HL-60/S4 treated with phorbol 12-myristate 13-acetate at 8.2 ng/mL for 4 days and 3 days (cell line): ENCODE results near the gene RNF167.

Experiments
- in situ Hi-C: fragments of 300-500 bp; cut with MboI; formaldehyde crosslinking; loops from 2 replicates; pipeline ENCODE4 v1.15.0; 2022; ENCODE audit warnings: low sequenced_read_pairs

RNF167 gene

GRCh38 chr17:4939796-4940554 lies at the start of gene RNF167, which contains the start of gene SLC25A11:
TSS of gene RNF167 (plus strand) at chr17:4940268. CDS start at chr17:4940910, 642 bp downstream.
TSS of gene SLC25A11 (minus strand) at chr17:4940046. CDS start at chr17:4939910, 136 bp downstream.
- in situ Hi-C loops, result no loop called here

- in situ Hi-C loops, result loop anchor here (25.0 kb wide), 1 partner anchor 329 kb away; the partner anchor contains the start of genes GGT6 and MYBBP1A
These were observed 48.4 kb upstream of the RNF167 start for GRCh38 chr17:4891411-4892410.

- in situ Hi-C loops, result loop anchor here (25.0 kb wide), 1 partner anchor 330 kb away; the partner anchor contains the start of genes GGT6 and MYBBP1A
These were observed 47.4 kb upstream of the RNF167 start for GRCh38 chr17:4892499-4893221.

- in situ Hi-C loops, result loop anchor here (25.0 kb wide), 1 partner anchor 331 kb away; the partner anchor contains the start of genes GGT6 and MYBBP1A
These were observed 46.8 kb upstream of the RNF167 start for GRCh38 chr17:4893272-4893671.

GRCh38 chr17:4893721-4894560 lies 46.1 kb upstream of the RNF167 start:
- in situ Hi-C loops, result loop anchor here (25.0 kb wide), 1 partner anchor 332 kb away; the partner anchor contains the start of genes GGT6 and MYBBP1A

GRCh38 chr17:4895121-4895520 lies 44.9 kb upstream of the RNF167 start:
- in situ Hi-C loops, result loop anchor here (25.0 kb wide), 1 partner anchor 333 kb away; the partner anchor contains the start of genes GGT6 and MYBBP1A

- in situ Hi-C loops, result loop anchor here (25.0 kb wide), 1 partner anchor 333 kb away; the partner anchor contains the start of genes GGT6 and MYBBP1A
These were observed 44.3 kb upstream of the RNF167 start for GRCh38 chr17:4895657-4896331.

- in situ Hi-C loops, result loop anchor here (25.0 kb wide), 1 partner anchor 334 kb away; the partner anchor contains the start of genes GGT6 and MYBBP1A
These were observed 43.5 kb upstream of the RNF167 start for GRCh38 chr17:4896332-4897197.

GRCh38 chr17:4897198-4897687 lies 42.8 kb upstream of the RNF167 start:
- in situ Hi-C loops, result loop anchor here (25.0 kb wide), 1 partner anchor 335 kb away; the partner anchor contains the start of genes GGT6 and MYBBP1A

GRCh38 chr17:4897785-4898184 lies 42.3 kb upstream of the RNF167 start:
- in situ Hi-C loops, result loop anchor here (25.0 kb wide), 1 partner anchor 335 kb away; the partner anchor contains the start of genes GGT6 and MYBBP1A

- in situ Hi-C loops, result loop anchor here (25.0 kb wide), 1 partner anchor 336 kb away; the partner anchor contains the start of genes GGT6 and MYBBP1A
These were observed 41.7 kb upstream of the RNF167 start for GRCh38 chr17:4898351-4898750.

GRCh38 chr17:4898927-4899326 lies 41.1 kb upstream of the RNF167 start:
- in situ Hi-C loops, result loop anchor here (25.0 kb wide), 1 partner anchor 337 kb away; the partner anchor contains the start of genes GGT6 and MYBBP1A

- in situ Hi-C loops, result loop anchor here (25.0 kb wide), 1 partner anchor 337 kb away; the partner anchor contains the start of genes GGT6 and MYBBP1A
These were observed 40.5 kb upstream of the RNF167 start, which contains the start of gene C17orf107 for GRCh38 chr17:4899341-4900230. TSS of gene C17orf107 (plus strand) at chr17:4899536. CDS start at chr17:4899763, 227 bp downstream.

GRCh38 chr17:4900231-4901107 lies 39.6 kb upstream of the RNF167 start:
- in situ Hi-C loops, result no loop called here

GRCh38 chr17:4901108-4901647 lies 38.9 kb upstream of the RNF167 start:
- in situ Hi-C loops, result no loop called here
